Measurements from ENCODE around the gene CCNI. TPM values are rescaled to one million over a fixed set of nuclear protein-coding genes. Genes with fewer than 3 reads are reported as not detected.

The CCNI gene
- total RNA-seq, 1 experiment from 2014 or later = 240 TPM

GRCh38 chr4:77040270-77040669 is 35.5 kb downstream of the CCNI start:
- Histone ChIP-seq H2BK15ac (ENCODE audit: low read depth, low read length) (no peak overlapping the region), H2AFZ (ENCODE audit: low read length) (no peak overlapping the region), H3K9me3 (ENCODE audit: control insufficient read depth, low read depth, low read length) (no peaks in the 10 kb centered on the region), H3K23ac (ENCODE audit: insufficient read length, low read depth, low read length) (no peak overlapping the region), H3K79me1 (ENCODE audit: insufficient read depth, low read depth, low read length, poor library complexity, severe bottlenecking) (no peaks in the 10 kb centered on the region), H2BK12ac (ENCODE audit: insufficient read length, low read depth, low read length) (no peak overlapping the region), H2BK20ac (ENCODE audit: low read depth, low read length, poor library complexity, severe bottlenecking) (no peak overlapping the region), H3T11ph (ENCODE audit: low read length) (no peak overlapping the region), H3K27me3 (ENCODE audit: insufficient read depth, low read length) (no peaks in the 10 kb centered on the region), H3K56ac (ENCODE audit: insufficient read length, low read depth, low read length) (no peak overlapping the region), H2BK5ac (ENCODE audit: insufficient read length, low read length) (no peak overlapping the region), H3K4me2 (ENCODE audit: insufficient read depth, insufficient read length, low read length) (no peak overlapping the region), H3K23me2 (ENCODE audit: insufficient read length, low read depth, low read length, poor library complexity, severe bottlenecking) (no peaks in the 10 kb centered on the region), H4K91ac (ENCODE audit: insufficient read length, low read depth, low read length) (no peak overlapping the region), H4K8ac (replicated peaks; ENCODE audit: insufficient read length, low read depth, low read length) (no peak overlapping the region), H4K5ac (ENCODE audit: insufficient read length, low read depth, low read length) (no peak overlapping the region), H2BK120ac (ENCODE audit: low read depth, low read length, poor library complexity, severe bottlenecking) (no peak overlapping the region), H3K9ac (ENCODE audit: extremely low read depth, insufficient read length, low read length) (no peak overlapping the region), H3K27ac (ENCODE audit: insufficient read length, low read depth, low read length) (no peak overlapping the region), H3K18ac (ENCODE audit: insufficient read length, low read depth, low read length) (no peak overlapping the region), H3K4me1 (ENCODE audit: insufficient read depth, low read length) (no peaks in the 10 kb centered on the region), H4K20me1 (ENCODE audit: control insufficient read depth, insufficient read depth, insufficient read length) (peaks cover 2% of the 10 kb centered on the region), H3K14ac (ENCODE audit: insufficient read depth, low read length) (no peak overlapping the region), H3K79me2 (ENCODE audit: insufficient read depth, low read length) (no peaks in the 10 kb centered on the region), H2AK5ac (ENCODE audit: insufficient read length, low read length) (no peak overlapping the region), H3K4ac (ENCODE audit: low read depth, low read length) (no peak overlapping the region)
- Mint-ChIP-seq H3K36me3 (ENCODE audit: insufficient read depth in 1 of 3, low read depth in 3 of 3) (peaks cover 2 to 10% (median 4%) of the 10 kb centered on the region in 3 experiments; a peak in 5 of 7 replicates), H3K4me3 (no peak overlapping the region), H3K4me1 (peaks cover 7 to 10% of the 10 kb centered on the region in 2 experiments; a peak in 3 of 4 replicates), H3K27ac (no peak overlapping the region), H3K27me3 (ENCODE audit: low read depth) (no peaks in the 10 kb centered on the region), H3K9me3 (no peaks in the 10 kb centered on the region)
- WGBS (ENCODE audit: extremely low coverage, insufficient read length, low lambda C conversion rate) = no CpG with 5 or more reads among the region's 1 CpG
- TF ChIP-seq CTCF (conservative IDR thresholded peaks at IDR 0.05) = no peak
- no peak for DNase-seq
